HG03103 (cell line): ENCODE measurements around the gene IFNGR2.

Source experiments
- ATAC-seq: cut with Tn5 transposase; IDR thresholded peaks from one replicate; pipeline ENCODE4 v1.9.1; 2021; ENCODE audit warnings: low read depth; ENCODE audit not compliant: unreplicated experiment

The IFNGR2 gene

GRCh38 chr21:33479679-33480480, 76.7 kb downstream of the IFNGR2 start, which contains the start of gene TMEM50B:
TMEM50B (minus strand) TSS chr21:33479974; CDS start chr21:33468885, 11,089 bp downstream.
- ATAC-seq: peak; percentile 83

- no peak for ATAC-seq
These were observed 77.4 kb downstream of the IFNGR2 start for GRCh38 chr21:33480481-33481103.

- ATAC-seq: no peak
These were observed 78.2 kb downstream of the IFNGR2 start for GRCh38 chr21:33481314-33481943.
